ENCODE measurements around the gene SORL1.

SORL1 gene

GRCh38 chr11:121651257-121651605 is 199.1 kb downstream of the SORL1 start:
- no peak for DNase-seq (ENCODE audit: low spot score)
- TF ChIP-seq CTCF (IDR thresholded peaks at IDR 0.05; ENCODE audit: extremely low read depth, missing control alignments), result no peak

- TF ChIP-seq CTCF (IDR thresholded peaks at IDR 0.05; ENCODE audit: extremely low read depth, missing control alignments), result no peak
- no peak for DNase-seq (ENCODE audit: low spot score)
Measured at GRCh38 chr11:121652971-121653370, 200.9 kb downstream of the SORL1 start.

GRCh38 chr11:121654259-121654842 is 202.2 kb downstream of the SORL1 start:
- TF ChIP-seq CTCF (IDR thresholded peaks at IDR 0.05; ENCODE audit: extremely low read depth, missing control alignments), result no peak
- no peak for DNase-seq (ENCODE audit: low spot score)

DNA sequence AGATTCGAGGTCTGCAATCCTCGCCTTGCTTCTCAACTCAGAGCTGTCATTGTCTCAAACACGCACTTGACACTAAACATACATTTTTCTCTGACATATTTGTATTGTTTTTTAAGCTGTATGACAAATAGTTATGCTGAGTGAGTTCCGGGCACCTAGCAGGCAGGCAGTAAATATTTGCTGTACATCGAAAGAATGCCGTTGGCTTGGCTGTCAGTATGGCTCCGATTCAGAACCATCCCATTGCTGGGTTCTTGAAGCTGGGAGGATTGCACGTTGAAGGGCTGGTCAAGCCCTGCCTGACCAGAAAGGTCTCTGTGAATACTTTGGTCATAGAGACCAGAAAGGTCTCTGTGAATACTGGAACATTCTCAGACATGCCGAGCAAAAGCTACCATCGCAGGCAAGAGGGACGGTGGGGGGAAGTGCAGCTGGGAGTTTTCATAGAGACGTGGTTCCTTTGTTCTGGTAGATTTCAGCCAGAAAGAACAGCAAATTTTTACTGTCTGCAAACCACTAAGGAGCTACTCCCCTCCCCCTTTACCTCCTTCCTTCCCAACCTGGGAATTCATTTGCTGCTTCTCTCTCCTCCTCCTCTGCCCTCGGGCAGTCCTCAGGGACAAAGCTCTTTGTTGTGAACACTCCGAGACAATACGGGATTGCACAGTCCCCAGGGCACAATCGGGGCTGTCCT is 202.9 kb downstream of the SORL1 start:
- no peak for DNase-seq (ENCODE audit: low spot score)
- TF ChIP-seq CTCF (IDR thresholded peaks at IDR 0.05; ENCODE audit: extremely low read depth, missing control alignments), result no peak

GRCh38 chr11:121655537-121656327 is 203.6 kb downstream of the SORL1 start:
- TF ChIP-seq CTCF (IDR thresholded peaks at IDR 0.05; ENCODE audit: extremely low read depth, missing control alignments), result peak; percentile 88

GRCh38 chr11:121656328-121657090 is 204.4 kb downstream of the SORL1 start:
- no peak for TF ChIP-seq CTCF (IDR thresholded peaks at IDR 0.05; ENCODE audit: extremely low read depth, missing control alignments)
- no peak for DNase-seq (ENCODE audit: low spot score)

More at GRCh38 chr11:121655537-121656327, 203.6 kb downstream of the SORL1 start:
- peak; percentile 88 for DNase-seq (ENCODE audit: low spot score)

Measured in GM20000 (cell line).